ENCODE measurements around the gene TM9SF1. TPM values are rescaled to one million over a fixed set of nuclear protein-coding genes. Genes with fewer than 3 reads are reported as not detected.
"Not testable (repeated sequence)": the region's sequence is repeated elsewhere in the genome, so short reads cannot be mapped to it uniquely, and the experiment has no call there.

The TM9SF1 gene
- total RNA-seq, 3 donors from 2014 or later = 52.3 to 75.7 (median 71.1) TPM

GRCh38 chr14:24207104-24207551 is 11.9 kb upstream of the TM9SF1 start:
- no peaks in the 10 kb centered on the region for H3K36me3 ChIP-seq
- no peaks in the 10 kb centered on the region for H3K4me1 ChIP-seq
- no peaks in the 10 kb centered on the region for H3K27me3 ChIP-seq
- no peak overlapping the region for H3K4me3 ChIP-seq
- no peak for TF ChIP-seq CTCF (IDR thresholded peaks at IDR 0.05)
- no peak for TF ChIP-seq POLR2AphosphoS5 (IDR thresholded peaks at IDR 0.05)
- no peak for TF ChIP-seq POLR2A (IDR thresholded peaks at IDR 0.05)
- H3K27ac ChIP-seq = no peak overlapping the region
- no peak for DNase-seq (ENCODE audit: low spot score in 2 of 2)
- H3K9me3 ChIP-seq = no peaks in the 10 kb centered on the region
- intact Hi-C loops (cut with DNase I; ENCODE audit: low total_unique reads) = no loop called here

DNA sequence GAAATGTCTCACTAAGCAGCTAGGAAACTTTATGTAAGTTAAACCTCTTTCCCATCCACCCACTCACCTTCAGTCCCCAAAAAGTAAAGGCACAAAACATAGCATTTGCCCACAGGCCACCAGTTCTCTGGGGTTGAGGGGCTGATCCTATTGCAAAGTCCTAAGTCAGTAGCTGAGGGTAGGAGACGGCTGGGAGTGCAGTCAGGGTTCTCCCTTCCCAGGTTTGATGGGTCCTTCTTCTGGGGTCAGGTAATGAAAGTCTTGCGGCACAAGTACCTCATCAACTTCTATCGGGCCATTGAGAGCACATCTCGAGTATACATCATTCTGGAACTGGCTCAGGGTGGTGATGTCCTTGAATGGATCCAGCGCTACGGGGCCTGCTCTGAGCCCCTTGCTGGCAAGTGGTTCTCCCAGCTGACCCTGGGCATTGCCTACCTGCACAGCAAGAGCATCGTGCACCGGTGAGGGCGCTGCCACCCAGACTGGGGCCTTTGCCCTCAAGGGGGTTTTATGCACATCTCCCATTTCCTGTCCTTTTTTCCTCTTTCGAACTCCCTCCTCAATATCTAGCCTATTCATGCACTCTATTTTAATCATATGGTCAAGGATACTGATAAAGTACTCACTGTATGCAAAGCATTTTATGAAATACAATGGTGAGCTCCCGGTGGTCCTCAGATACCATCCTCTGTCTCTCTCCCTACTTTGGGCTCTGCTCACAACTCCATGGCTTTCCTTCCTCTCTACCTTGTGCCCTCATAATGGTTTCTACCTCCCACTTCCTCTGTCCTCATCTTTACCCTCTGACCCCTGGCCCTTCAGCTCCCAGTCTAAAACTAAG is 11.2 kb upstream of the TM9SF1 start:
- TF ChIP-seq CTCF (IDR thresholded peaks at IDR 0.05) (no peak), POLR2A (IDR thresholded peaks at IDR 0.05) (no peak), POLR2AphosphoS5 (IDR thresholded peaks at IDR 0.05) (no peak)
- H3K36me3 ChIP-seq = no peaks in the 10 kb centered on the region

DNA sequence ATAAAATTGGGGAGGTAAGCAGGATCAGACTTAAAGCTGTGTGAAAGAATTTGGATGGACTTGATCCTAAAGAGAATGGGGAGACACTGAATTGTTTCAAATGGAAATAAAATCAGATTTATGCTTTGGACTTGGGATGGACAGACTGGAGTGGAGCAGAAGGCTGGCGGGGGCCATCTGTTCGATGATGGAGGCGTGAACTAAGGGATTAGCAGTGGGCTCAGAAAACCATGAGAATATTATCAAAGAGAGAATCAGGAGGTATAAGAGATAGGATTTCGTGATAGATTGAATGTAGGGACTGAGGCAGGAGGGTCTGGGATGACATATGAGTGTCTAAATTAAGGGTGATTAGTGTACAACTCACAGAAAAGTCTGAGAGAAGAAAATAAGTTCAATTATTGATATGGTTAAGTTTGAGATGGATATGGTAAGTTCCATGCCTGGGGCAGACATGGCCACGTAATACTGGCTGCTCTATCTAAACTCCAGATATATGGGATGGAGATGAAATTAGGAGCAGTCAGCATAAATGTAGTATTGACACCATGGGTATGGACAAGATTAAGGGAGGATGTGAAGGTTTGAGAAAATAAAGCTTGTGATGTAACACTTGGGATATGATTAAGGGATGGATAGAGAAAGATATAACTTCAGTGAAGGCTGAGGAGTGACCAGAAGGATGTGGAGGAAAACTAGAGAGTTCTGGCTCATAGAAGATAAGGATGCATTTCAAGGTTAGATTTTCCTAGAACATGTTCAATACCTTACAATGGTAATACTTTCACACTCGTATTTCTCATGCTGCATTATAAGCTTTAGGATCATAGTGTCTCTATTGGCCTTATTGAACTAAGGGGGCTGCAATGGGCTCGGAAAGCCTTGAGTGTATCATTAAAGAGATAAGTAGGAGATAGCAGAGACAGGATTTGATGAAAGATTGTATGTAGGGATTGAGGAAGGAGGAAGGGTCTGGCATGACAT is 9.2 kb upstream of the TM9SF1 start:
- no peak overlapping the region for H3K27ac ChIP-seq
- no peak for DNase-seq (ENCODE audit: low spot score in 2 of 2)
- H3K27me3 ChIP-seq = no peaks in the 10 kb centered on the region
- no peaks in the 10 kb centered on the region for H3K36me3 ChIP-seq
- no peaks in the 10 kb centered on the region for H3K4me1 ChIP-seq
- no peak for TF ChIP-seq POLR2A (IDR thresholded peaks at IDR 0.05)
- no peak for TF ChIP-seq POLR2AphosphoS5 (IDR thresholded peaks at IDR 0.05)
- no peak for TF ChIP-seq CTCF (IDR thresholded peaks at IDR 0.05)
- H3K9me3 ChIP-seq = no peaks in the 10 kb centered on the region
- intact Hi-C loops (cut with DNase I; ENCODE audit: low total_unique reads) = no loop called here
- H3K4me3 ChIP-seq = no peak overlapping the region

More for the DNA sequence above, 11.2 kb upstream of the TM9SF1 start:
- Histone ChIP-seq H3K27ac (no peak overlapping the region), H3K27me3 (no peaks in the 10 kb centered on the region), H3K9me3 (no peaks in the 10 kb centered on the region), H3K4me3 (no peak overlapping the region), H3K4me1 (no peaks in the 10 kb centered on the region)
- intact Hi-C loops (cut with DNase I; ENCODE audit: low total_unique reads) = no loop called here
- DNase-seq (ENCODE audit: low spot score in 2 of 2) = no peak

- DNase-seq (ENCODE audit: low spot score in 2 of 2); H3K4me3 ChIP-seq; H3K36me3 ChIP-seq; intact Hi-C loops (cut with DNase I; ENCODE audit: low total_unique reads); H3K27me3 ChIP-seq; H3K27ac ChIP-seq; H3K9me3 ChIP-seq; H3K4me1 ChIP-seq: not testable (repeated sequence)
These were observed 8.1 kb upstream of the TM9SF1 start for GRCh38 chr14:24203249-24203886.

- intact Hi-C loops (cut with DNase I; ENCODE audit: low total_unique reads); H3K9me3 ChIP-seq; H3K36me3 ChIP-seq; H3K4me3 ChIP-seq; H3K27me3 ChIP-seq; H3K4me1 ChIP-seq; DNase-seq (ENCODE audit: low spot score in 2 of 2); H3K27ac ChIP-seq: not testable (repeated sequence)
These were observed 7.3 kb upstream of the TM9SF1 start for GRCh38 chr14:24202538-24202937.

Measured in breast epithelium (tissue), 4 donors.